NCI-H128 (cell line): ENCODE measurements around the gene IGSF23.

Source experiments
- DNase-seq: peaks from one replicate; lab custom pipeline; 2025; ENCODE audit not compliant: unreplicated experiment; lab: John Stamatoyannopoulos, UW

IGSF23 gene

DNA sequence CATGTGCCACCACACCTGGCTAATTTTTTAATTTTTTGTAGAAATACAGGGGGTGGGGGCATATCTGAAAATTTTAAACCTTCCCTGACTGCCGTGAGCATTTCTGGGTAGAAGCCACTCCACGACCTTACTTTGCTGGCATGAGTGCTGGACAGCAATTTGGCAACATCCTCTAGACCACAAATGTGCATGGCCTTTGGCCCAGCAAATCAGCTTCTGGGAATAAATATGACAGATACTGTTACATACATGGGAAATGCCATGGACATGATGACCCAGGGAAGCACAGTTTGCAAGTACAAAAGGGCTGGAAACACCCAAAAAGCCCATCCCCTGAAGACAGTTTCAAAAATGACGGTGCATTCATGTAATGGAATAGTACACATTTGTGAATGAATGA lies 27.2 kb downstream of the IGSF23 start:
- DNase-seq: no peak

DNA sequence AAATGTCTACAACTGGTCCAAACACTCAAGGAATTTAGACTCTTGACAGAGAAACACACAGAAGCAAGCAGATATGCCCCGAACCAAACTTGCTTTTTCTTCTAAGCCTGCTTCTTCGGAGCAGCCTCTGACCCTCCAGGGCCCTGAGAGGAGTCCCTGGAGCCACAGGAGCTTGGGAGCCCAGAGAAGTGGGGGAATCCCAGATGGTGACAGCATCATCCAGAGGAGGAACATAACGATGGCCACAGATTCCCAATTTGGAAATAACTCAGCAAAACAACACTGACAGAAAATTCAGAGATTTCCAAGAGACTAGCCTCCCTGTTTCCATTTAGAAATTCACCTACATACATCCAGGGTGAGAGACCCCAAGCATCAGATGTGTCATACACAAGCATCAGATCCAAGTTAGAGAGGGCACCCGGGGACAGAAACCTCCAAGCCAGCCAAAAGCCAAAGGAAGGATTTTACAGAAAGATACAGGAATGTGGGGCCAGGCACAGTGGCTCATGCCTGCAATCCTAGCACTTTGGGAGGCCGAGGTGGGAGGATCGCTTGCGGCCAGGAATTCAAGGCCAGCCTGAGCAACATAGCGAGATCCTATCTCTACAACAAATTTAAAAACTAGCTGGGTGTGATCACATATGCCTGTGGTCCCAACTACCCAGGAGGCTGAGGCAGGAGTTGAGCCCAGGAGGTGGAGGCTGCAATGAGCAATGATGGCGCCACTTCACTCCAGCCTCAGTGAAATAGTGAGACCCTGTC lies 28.3 kb downstream of the IGSF23 start:
- no peak for DNase-seq

DNA sequence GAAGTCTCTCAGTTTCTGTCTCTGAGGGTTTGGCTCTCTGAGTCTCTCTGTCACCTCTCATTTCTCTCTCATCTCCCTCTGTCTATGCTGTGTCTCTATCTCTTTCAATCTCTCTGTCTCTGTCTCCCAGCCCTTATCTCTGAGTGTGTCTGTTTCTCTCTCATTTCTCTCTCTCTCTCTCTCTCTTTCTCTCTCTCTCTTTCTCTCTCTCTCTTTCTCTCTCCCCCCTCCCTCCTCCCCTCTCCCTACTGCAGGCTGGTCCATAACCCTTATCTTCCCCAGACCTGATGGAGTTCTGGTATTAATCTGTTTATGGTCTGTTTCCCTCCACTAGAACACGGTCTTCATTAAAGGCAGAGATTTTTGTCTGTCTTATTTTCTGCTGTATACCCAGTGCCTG lies 29.0 kb downstream of the IGSF23 start:
- no peak for DNase-seq

DNA sequence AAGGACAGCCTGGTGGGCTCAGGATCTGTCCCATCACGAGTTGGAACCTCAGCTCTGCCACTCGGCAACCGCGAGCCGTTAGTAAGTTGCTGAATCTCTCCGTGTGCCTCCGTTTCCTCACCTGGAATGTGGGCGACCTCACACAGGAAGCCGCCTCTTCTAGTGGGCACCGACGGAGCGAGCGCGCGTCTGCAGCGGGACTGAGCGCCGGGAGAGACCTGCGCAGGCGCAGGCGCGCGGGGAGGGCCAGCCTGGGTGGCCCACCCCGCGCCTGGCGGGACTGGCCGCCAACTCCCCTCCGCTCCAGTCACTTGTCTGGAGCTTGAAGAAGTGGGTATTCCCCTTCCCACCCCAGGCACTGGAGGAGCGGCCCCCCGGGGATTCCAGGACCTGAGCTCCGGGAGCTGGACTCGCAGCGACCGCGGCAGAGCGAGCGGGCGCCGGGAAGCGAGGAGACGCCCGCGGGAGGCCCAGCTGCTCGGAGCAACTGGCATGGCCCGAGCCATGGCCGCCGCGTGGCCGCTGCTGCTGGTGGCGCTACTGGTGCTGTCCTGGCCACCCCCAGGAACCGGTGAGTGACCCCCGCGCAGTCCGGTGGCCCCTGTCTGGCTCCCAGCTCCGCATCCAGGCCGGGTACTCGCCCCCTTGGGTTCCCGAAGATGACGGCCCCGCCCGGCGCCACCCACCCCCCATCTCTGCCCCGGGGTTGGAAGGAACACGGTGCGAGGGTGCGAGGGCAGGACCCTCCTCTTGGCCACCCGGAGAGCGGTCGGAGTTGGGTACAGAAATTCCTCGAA lies 30.4 kb downstream of the IGSF23 start, which contains the start of gene PVR:
TSS of gene PVR (plus strand) at position 306 of the 797 bp plus-strand sequence. CDS start at position 493, 187 bp downstream.
- DNase-seq: peak; percentile 34

DNA sequence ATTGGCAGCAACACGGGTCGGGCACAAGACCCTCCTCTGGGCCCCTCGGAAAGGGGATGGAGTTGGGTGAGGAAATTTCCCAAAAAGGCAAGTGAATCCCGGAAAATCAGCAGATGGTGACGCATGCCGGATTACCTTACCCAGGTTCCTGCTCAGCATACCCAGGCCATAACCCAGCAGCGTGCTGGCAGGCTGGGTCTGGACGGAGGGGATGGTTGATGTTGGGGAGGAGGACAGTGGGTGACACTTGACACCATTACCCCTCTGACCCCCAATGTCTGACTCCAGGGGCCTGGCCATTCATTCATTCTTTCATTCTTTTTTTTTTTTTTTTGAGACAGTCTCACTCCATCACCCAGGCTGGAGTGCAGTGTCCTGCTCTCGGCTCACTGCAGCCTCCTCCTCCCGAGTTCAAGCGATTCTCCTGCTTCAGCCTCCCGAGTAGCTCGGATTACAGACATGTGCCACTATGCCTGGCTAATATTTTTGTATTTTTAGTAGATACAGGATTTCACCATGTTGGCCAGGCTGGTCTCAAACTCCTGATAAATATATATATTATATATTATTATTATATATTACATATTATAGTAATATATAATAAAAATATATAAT lies 31.1 kb downstream of the IGSF23 start:
- DNase-seq: no peak

DNA sequence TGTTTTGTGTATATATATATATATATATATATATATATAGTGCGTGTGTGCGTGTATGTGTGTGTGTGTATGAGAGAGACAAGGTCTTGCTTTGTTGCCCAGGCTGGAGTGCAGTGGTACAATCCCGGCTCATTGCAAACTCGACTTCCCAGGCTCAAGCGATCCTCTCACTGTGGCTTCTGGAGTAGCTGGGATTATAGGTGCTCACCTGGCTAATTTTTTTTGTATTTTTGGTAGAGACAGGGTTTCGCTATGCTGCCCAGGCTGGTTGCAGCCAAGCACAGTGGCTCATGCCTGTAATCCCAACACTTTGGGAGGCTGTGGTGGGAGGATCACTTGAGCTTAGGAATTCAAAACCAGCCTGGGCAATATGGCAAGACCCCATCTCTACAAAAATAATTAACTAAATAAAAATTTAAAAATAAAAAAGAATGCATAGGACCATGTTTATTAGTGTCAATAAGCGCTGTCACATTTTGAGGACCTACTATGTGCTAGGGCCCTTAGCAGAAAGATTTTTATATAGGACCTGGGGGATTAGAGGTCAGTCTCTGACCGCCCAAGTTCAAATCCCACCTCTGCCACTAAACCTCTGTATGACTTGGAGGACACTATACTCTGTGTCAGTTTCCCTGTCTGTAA lies 32.2 kb downstream of the IGSF23 start:
- DNase-seq: no peak

DNA sequence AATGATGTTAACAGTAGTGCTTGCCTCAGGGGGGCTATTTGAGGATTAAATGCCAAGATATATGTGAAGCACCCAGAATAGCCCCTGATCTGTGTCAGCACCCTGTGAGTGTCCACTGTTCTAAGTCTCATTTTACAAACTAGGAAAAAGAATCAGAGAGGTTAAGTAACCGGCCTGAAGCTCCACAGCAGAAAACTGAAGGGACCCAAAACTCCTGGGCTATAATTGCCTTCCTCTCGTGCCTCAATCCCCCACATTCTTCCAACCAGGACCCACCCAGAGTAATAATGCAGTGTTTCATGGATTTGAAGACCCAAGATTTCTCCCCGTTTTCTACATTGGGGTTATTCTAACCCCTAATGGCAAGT lies 32.7 kb downstream of the IGSF23 start:
- DNase-seq: no peak

DNA sequence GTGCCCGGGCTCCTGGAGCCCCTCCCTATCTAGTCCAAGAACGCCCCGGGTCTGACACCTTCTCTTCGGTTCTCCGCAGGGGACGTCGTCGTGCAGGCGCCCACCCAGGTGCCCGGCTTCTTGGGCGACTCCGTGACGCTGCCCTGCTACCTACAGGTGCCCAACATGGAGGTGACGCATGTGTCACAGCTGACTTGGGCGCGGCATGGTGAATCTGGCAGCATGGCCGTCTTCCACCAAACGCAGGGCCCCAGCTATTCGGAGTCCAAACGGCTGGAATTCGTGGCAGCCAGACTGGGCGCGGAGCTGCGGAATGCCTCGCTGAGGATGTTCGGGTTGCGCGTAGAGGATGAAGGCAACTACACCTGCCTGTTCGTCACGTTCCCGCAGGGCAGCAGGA lies 33.8 kb downstream of the IGSF23 start:
- DNase-seq: no peak

DNA sequence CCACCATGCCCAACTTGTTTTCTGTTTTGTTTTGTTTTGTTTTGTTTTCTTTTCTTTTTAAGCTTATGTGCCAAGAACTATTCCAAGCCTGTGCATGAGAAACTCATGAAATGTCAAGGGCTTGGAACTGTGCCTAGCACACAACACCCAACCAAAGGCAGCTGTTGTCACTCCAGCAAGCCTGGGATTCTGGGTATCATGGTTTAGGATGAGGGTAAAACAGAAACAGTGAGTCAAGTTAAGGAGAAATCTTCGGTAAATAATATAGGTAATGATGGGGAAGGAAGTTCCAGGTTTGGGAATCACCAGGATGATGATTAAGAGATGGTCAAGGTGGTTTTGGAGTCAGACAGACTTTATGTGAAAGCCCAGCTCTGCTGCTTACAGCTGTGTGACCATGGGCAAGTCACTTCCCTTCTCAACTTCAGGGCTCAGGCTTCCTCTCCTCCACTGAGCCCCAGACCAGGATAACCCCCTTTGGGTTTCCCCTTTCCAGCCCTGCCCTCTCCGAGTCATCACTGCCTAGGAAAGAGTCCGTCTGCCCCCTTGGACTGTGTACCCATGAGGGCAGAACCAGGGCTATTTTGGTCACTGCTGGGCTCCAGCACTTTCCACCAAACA lies 35.4 kb downstream of the IGSF23 start:
- DNase-seq: no peak

DNA sequence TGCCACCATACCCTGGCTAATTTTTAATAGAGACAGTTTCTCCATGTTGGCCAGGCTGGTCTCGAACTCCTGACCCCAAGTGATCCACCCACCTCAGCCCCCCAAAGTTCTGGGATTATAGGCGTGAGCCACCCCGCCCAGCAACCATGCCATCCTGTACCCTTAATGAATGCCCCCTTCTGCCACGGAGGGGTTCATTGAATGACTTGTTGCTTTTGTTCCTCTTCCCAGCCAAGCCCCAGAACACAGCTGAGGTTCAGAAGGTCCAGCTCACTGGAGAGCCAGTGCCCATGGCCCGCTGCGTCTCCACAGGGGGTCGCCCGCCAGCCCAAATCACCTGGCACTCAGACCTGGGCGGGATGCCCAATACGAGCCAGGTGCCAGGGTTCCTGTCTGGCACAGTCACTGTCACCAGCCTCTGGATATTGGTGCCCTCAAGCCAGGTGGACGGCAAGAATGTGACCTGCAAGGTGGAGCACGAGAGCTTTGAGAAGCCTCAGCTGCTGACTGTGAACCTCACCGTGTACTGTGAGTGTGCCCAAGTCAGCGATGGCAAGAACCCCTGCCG lies 36.3 kb downstream of the IGSF23 start:
- no peak for DNase-seq

DNA sequence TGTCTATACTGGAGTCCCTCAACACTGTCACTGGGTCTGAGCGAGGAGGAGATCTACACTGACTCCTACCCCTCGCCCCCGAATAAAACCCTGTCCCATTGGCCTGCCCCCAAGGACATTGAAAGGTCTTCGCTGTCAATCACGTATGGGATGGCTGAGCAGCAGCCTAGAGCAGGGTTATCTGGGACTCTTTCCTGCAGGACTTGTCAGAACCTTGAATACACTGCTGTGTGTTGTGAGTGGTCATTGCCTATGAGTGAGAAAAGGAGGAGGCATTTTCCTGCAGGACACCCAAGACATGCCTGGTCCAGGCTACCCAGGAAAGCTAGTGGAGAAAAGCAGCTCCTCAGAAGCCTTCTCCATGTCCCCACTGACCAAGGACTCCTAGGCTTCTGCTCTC lies 40.0 kb downstream of the IGSF23 start:
- no peak for DNase-seq

DNA sequence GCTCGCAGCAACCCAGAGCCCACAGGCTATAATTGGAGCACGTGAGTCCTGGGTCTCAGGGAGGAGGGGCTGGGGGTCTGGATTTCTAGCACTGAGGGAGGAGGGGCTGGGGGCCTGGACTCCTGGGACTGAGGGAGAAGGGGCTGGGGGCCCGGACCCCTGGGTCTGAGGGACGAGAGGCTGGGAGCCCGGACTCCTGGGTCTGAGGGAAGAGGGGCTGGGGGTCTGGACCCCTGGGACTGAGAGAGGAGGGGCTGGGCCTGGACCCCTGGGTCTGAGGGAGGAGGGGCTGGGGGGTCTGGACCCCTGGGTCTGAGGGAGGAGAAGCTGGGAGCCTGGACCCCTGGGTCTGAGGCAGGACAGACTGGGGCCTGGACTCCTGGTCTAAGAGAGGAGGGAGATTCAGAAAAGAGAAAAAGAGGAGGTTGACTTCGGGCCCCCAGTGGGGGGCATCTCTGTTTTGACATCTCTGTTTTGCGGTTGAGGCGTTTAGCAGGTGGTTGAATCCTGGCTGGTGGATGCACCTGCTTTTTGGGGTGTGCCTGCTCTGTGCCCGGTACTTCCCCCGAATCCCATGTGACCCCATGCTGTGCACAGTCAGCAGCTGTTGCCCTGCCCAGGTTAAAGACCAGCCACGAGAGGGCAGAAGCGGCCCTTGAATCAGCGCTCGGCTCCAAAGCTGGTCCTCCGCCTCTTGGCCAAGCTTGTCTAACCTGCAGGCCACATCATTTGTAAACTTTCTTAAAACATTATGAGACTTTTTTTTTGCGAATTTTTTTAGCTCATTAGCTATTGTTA lies 40.8 kb downstream of the IGSF23 start:
- no peak for DNase-seq

DNA sequence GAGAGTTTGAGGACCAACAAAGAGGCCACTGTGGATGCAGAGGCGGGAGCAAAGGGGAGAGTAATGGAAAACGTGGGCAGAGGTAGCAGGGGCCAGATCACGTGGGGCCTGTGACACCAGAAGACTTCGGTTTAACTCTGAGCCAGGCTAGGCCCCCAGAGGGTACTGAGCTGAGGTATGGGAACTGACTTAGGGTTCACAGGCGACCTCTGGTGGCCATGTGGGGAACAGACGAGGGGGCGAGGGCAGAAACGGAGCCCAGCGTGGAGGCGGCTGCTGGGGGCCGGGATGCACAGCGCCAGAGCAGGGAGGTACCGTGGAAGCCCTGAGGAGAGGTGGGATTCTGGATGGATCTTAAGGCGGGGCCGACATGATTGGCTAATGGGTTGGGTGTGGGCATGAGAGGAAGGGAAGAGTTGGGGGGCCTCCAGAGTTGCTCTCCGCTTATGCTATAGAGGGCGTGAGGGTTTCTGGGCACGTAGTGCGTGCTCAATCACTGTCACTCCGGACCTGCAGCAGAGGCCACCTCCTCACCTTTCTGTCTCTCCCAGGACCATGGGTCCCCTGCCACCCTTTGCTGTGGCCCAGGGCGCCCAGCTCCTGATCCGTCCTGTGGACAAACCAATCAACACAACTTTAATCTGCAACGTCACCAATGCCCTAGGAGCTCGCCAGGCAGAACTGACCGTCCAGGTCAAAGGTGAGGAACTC lies 44.0 kb downstream of the IGSF23 start:
- DNase-seq: no peak

DNA sequence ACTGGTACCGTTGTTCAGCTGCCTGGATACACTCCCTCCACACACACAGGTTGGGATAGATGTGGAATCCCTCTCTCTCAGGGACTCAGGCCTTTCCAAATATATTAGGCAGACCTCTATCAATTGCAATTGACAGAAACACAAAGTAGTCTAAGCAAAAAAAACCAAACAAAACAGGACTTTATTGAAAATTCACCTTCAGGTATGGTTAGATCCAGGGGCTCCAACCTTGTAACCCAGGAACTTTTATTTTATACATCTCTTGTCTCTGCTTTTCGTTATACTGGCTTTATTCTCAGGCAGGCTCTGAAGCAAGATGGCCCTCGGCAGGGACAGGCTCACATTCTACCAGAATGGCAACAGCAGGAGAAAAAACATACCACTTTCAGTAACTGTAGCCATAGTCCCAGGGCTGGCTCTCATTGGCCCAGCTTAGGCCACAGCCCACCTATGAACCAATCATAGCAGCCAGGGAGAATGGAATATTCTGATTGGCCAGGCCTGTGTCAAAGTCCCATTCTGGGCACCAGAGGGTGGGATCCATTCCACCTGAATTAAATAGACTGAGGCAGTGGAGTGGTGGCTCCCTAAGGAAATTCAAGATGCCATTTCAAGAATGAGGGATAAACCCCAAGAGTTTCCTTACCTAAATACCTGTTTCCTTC lies 44.8 kb downstream of the IGSF23 start:
- no peak for DNase-seq

DNA sequence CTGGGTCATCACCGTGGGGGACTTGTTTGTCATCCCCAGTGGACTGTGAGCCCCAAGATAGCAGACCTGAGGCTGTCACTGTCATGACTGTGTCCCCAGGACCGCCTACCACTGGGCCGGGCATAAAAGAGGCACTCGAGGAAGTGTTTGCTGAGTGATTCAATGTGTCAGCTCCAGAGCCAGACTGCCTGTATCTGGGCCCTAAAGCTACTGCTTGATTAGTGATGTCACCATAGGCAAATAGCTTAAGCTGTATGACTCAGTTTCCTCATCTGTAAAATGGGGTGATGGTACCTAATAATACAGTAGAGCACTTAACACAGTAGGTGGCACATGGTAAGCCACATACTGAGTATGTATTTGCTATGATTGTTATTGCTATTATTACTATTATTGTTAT lies 46.7 kb downstream of the IGSF23 start:
- no peak for DNase-seq

DNA sequence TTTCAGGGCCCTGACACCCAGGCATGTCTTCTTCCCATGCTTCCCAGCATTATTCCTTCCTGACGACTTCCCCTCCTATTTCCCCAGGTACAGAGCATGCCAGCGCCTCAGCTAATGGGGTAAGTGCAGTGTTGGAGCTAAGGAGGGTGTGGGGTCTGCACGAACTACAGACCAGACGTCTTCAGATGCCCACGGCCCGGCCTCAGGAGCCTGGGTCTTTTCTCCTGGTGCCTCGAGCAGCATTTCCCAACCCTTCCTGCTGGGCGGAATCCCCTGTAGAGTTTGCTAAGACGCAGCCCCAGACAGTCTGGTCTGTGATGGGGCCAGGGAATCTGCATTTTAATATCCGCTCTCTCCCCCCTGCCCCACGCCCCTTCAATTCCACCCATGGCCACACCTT lies 47.8 kb downstream of the IGSF23 start:
- DNase-seq: no peak

DNA sequence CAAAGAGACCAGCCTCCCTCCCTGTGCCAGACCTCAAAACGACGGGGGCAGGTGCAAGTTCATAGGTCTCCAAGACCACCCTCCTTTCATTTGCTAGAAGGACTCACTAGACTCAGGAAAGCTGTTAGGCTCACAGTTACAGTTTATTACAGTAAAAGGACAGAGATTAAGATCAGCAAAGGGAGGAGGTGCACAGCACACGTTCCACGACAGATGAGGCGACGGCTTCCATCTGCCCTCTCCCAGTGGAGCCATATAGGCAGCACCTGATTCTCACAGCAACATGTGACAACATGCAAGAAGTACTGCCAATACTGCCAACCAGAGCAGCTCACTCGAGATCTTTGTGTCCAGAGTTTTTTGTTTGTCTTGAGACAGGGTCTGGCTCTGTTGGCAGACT lies 48.5 kb downstream of the IGSF23 start:
- DNase-seq: no peak

DNA sequence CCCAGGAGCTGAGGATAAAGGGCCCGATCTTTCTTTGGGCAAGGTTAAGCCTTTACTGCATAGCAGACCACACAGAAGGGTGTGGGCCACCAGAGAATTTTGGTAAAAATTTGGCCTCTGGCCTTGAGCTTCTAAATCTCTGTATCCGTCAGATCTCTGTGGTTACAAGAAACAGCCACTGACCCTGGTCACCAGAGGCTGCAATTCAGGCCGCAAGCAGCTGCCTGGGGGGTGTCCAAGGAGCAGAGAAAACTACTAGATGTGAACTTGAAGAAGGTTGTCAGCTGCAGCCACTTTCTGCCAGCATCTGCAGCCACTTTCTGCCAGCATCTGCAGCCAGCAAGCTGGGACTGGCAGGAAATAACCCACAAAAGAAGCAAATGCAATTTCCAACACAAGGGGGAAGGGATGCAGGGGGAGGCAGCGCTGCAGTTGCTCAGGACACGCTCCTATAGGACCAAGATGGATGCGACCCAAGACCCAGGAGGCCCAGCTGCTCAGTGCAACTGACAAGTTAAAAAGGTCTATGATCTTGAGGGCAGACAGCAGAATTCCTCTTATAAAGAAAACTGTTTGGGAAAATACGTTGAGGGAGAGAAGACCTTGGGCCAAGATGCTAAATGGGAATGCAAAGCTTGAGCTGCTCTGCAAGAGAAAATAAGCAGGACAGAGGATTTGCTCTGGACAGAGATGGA lies 49.5 kb downstream of the IGSF23 start:
- no peak for DNase-seq
